ENCODE measurements around the gene EFR3B.

The EFR3B gene

GRCh38 chr2:25112113-25112512, 70.2 kb downstream of the EFR3B start:
- DNase-seq (ENCODE audit: low spot score): no peak
- TF ChIP-seq, protein P1, sequence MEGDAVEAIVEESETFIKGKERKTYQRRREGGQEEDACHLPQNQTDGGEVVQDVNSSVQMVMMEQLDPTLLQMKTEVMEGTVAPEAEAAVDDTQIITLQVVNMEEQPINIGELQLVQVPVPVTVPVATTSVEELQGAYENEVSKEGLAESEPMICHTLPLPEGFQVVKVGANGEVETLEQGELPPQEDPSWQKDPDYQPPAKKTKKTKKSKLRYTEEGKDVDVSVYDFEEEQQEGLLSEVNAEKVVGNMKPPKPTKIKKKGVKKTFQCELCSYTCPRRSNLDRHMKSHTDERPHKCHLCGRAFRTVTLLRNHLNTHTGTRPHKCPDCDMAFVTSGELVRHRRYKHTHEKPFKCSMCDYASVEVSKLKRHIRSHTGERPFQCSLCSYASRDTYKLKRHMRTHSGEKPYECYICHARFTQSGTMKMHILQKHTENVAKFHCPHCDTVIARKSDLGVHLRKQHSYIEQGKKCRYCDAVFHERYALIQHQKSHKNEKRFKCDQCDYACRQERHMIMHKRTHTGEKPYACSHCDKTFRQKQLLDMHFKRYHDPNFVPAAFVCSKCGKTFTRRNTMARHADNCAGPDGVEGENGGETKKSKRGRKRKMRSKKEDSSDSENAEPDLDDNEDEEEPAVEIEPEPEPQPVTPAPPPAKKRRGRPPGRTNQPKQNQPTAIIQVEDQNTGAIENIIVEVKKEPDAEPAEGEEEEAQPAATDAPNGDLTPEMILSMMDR (IDR thresholded peaks at IDR 0.05; ENCODE audit: borderline replicate concordance, control extremely low read depth, extremely low read depth, insufficient read depth, missing control alignments): no peak
- in situ Hi-C loops (cut with MboI; ENCODE audit: low sequenced_read_pairs, unreplicated experiment): no loop called here

DNA sequence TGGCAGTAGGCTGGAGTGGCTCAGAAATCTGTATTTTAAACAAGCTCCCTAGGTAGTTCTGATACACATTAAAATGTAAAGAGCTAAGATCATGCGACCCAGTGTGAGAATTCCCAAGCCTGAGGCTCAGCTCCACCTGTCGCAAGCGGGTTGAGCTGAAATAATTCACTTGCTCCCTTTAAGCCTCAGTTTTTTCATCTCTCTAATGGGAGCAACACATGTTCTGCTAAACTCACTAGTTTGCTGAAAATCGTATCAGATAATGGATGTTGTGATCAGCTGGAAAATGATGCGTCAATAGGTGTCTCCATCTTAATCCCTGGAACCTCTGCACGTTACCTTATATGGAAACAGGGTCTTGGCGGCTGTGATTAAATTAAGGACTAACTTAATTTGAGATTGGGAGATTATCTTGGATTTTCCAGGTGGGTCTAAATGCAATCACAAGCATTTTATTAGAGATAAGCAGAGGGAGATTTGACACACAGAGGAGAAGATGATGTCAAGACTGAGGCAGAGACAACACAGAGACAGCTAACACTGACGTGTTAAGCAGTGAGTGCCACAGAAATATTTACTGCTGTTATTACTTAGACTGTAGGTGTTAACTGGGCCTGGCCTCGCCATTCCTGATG, 73.5 kb downstream of the EFR3B start:
- no peak for DNase-seq (ENCODE audit: low spot score)

GRCh38 chr2:25115902-25116301, 74.0 kb downstream of the EFR3B start:
- DNase-seq (ENCODE audit: low spot score): no peak
- TF ChIP-seq, protein P1 (IDR thresholded peaks at IDR 0.05; ENCODE audit: borderline replicate concordance, control extremely low read depth, extremely low read depth, insufficient read depth, missing control alignments): no peak
- in situ Hi-C loops (cut with MboI; ENCODE audit: low sequenced_read_pairs, unreplicated experiment): loop anchor here (5.0 kb wide), 1 partner anchor 34 kb away; no protein-coding TSS in a partner anchor

More for the DNA sequence above, 73.5 kb downstream of the EFR3B start:
- TF ChIP-seq, protein P1 (IDR thresholded peaks at IDR 0.05; ENCODE audit: borderline replicate concordance, control extremely low read depth, extremely low read depth, insufficient read depth, missing control alignments): no peak
- in situ Hi-C loops (cut with MboI; ENCODE audit: low sequenced_read_pairs, unreplicated experiment): loop anchor here (5.0 kb wide), 1 partner anchor 33 kb away; no protein-coding TSS in a partner anchor

- no peak for DNase-seq (ENCODE audit: low spot score)
- in situ Hi-C loops (cut with MboI; ENCODE audit: low sequenced_read_pairs, unreplicated experiment): loop anchor here (5.0 kb wide), 1 partner anchor 35 kb away; no protein-coding TSS in a partner anchor
- TF ChIP-seq, protein P1 (IDR thresholded peaks at IDR 0.05; ENCODE audit: borderline replicate concordance, control extremely low read depth, extremely low read depth, insufficient read depth, missing control alignments): no peak
Observed at GRCh38 chr2:25116956-25117355, 75.1 kb downstream of the EFR3B start.

- no peak for DNase-seq (ENCODE audit: low spot score)
- in situ Hi-C loops (cut with MboI; ENCODE audit: low sequenced_read_pairs, unreplicated experiment): loop anchor here (5.0 kb wide), 1 partner anchor 37 kb away; no protein-coding TSS in a partner anchor
- TF ChIP-seq, protein P1 (IDR thresholded peaks at IDR 0.05; ENCODE audit: borderline replicate concordance, control extremely low read depth, extremely low read depth, insufficient read depth, missing control alignments): no peak
Observed at GRCh38 chr2:25119263-25119662, 77.4 kb downstream of the EFR3B start.

DNA sequence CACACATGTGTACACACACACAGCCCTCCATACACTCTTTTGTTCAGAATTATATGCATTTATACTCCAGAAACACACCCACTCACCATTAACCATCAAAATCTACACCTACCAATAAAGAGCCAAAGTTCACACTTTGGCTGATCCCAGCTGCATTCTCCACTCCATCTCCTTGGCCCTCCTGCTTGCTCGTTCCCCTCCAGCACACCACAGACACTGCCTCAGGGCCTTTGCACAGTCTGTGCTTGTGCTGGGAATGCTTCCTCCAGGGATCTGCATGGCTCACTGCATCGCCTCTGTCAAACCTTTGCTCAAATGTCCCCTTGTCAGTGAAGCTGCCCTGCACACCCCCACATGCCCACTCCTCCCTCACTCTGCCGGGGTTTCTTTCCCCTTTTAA, 80.5 kb downstream of the EFR3B start:
- in situ Hi-C loops (cut with MboI; ENCODE audit: low sequenced_read_pairs, unreplicated experiment): loop anchor here (10.0 kb wide), 1 partner anchor 138 kb away; no protein-coding TSS in a partner anchor
- DNase-seq (ENCODE audit: low spot score): no peak
- TF ChIP-seq, protein P1 (IDR thresholded peaks at IDR 0.05; ENCODE audit: borderline replicate concordance, control extremely low read depth, extremely low read depth, insufficient read depth, missing control alignments): no peak
